ENCODE data around the gene TPM1. TPM values are rescaled to one million over a fixed set of nuclear protein-coding genes. Genes with fewer than 3 reads are reported as not detected.

The TPM1 gene
- total RNA-seq, 2 donors from 2014 or later, result 245 to 363 TPM

DNA sequence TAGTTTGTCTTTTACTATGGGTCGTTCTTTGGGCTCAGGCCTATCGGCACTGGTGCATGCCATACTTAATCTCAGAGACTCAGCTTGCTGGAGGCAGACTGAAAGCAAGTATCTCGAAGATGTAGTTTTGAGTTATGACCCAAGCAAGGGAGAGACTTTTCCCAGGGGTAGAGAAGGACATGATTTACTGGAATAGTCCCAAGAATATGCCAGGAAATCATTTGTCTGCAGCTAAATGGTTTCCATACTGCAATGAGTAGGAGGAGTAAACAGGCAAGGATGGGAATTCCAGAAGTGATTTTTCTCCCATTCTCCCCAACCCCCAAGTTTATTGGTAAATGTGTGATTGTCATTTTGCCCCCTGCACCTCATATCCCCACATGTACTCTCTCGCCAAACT lies 43.7 kb downstream of the TPM1 start:
- Mint-ChIP-seq H3K27ac (peak overlapping the region; percentile 67), H3K27me3 (ENCODE audit: insufficient read depth) (no peaks in the 10 kb centered on the region), H3K4me1 (peaks cover 51% of the 10 kb centered on the region), H3K9me3 (no peaks in the 10 kb centered on the region), H3K4me3 (no peak overlapping the region), H3K36me3 (ENCODE audit: low read depth) (no peaks in the 10 kb centered on the region)
- Histone ChIP-seq H3K36me3 (ENCODE audit: control insufficient read depth, insufficient read depth, low read length) (no peaks in the 10 kb centered on the region), H3K4me1 (ENCODE audit: control insufficient read depth, insufficient read depth, low read length) (peaks cover 2% of the 10 kb centered on the region), H3K27ac (ENCODE audit: low read depth, low read length) (no peak overlapping the region), H3K4me3 (ENCODE audit: low read length) (no peak overlapping the region), H3K9ac (ENCODE audit: extremely low read depth, low read length, poor library complexity, severe bottlenecking) (no peak overlapping the region), H3K9me3 (ENCODE audit: control insufficient read depth, low read length) (no peaks in the 10 kb centered on the region), H3K27me3 (ENCODE audit: control insufficient read depth, insufficient read depth, low read length, poor library complexity, severe bottlenecking) (no peaks in the 10 kb centered on the region)
- DNase-seq, result no peak
- 71 to 96% methylated on average over 1 to 4 of the region's 4 CpGs for WGBS, 2 experiments (ENCODE audit: insufficient coverage in 1 of 2, insufficient read length in 1 of 2)
- TF ChIP-seq, protein P1, sequence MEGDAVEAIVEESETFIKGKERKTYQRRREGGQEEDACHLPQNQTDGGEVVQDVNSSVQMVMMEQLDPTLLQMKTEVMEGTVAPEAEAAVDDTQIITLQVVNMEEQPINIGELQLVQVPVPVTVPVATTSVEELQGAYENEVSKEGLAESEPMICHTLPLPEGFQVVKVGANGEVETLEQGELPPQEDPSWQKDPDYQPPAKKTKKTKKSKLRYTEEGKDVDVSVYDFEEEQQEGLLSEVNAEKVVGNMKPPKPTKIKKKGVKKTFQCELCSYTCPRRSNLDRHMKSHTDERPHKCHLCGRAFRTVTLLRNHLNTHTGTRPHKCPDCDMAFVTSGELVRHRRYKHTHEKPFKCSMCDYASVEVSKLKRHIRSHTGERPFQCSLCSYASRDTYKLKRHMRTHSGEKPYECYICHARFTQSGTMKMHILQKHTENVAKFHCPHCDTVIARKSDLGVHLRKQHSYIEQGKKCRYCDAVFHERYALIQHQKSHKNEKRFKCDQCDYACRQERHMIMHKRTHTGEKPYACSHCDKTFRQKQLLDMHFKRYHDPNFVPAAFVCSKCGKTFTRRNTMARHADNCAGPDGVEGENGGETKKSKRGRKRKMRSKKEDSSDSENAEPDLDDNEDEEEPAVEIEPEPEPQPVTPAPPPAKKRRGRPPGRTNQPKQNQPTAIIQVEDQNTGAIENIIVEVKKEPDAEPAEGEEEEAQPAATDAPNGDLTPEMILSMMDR (conservative IDR thresholded peaks at IDR 0.05), result no peak

- H3K27ac Mint-ChIP-seq, result peak overlapping the region; percentile 67
- H3K36me3 Mint-ChIP-seq (ENCODE audit: low read depth), result no peaks in the 10 kb centered on the region
- H3K27ac ChIP-seq (ENCODE audit: low read depth, low read length), result no peak overlapping the region
- H3K9me3 Mint-ChIP-seq, result no peaks in the 10 kb centered on the region
- no peaks in the 10 kb centered on the region for H3K27me3 ChIP-seq (ENCODE audit: control insufficient read depth, insufficient read depth, low read length, poor library complexity, severe bottlenecking)
- peaks cover 44% of the 10 kb centered on the region for H3K4me1 Mint-ChIP-seq
- TF ChIP-seq, protein P1 (conservative IDR thresholded peaks at IDR 0.05), result no peak
- H3K9me3 ChIP-seq (ENCODE audit: control insufficient read depth, low read length), result no peaks in the 10 kb centered on the region
- no peak overlapping the region for H3K4me3 Mint-ChIP-seq
- H3K9ac ChIP-seq (ENCODE audit: extremely low read depth, low read length, poor library complexity, severe bottlenecking), result no peak overlapping the region
- H3K4me3 ChIP-seq (ENCODE audit: low read length), result no peak overlapping the region
- peaks cover 2% of the 10 kb centered on the region for H3K4me1 ChIP-seq (ENCODE audit: control insufficient read depth, insufficient read depth, low read length)
- no peaks in the 10 kb centered on the region for H3K36me3 ChIP-seq (ENCODE audit: control insufficient read depth, insufficient read depth, low read length)
- DNase-seq, result no peak
- 82 to 84% methylated on average over 2 to 5 of the region's 5 CpGs for WGBS, 2 experiments (ENCODE audit: insufficient coverage in 1 of 2, insufficient read length in 1 of 2)
- no peaks in the 10 kb centered on the region for H3K27me3 Mint-ChIP-seq (ENCODE audit: insufficient read depth)
Measured at GRCh38 chr15:63086947-63087346, 44.4 kb downstream of the TPM1 start.

- Histone ChIP-seq H3K9ac (ENCODE audit: extremely low read depth, low read length, poor library complexity, severe bottlenecking) (no peak overlapping the region), H3K4me3 (ENCODE audit: low read length) (no peak overlapping the region), H3K36me3 (ENCODE audit: control insufficient read depth, insufficient read depth, low read length) (no peaks in the 10 kb centered on the region), H3K27me3 (ENCODE audit: control insufficient read depth, insufficient read depth, low read length, poor library complexity, severe bottlenecking) (no peaks in the 10 kb centered on the region), H3K9me3 (ENCODE audit: control insufficient read depth, low read length) (no peaks in the 10 kb centered on the region), H3K4me1 (ENCODE audit: control insufficient read depth, insufficient read depth, low read length) (peaks cover 2% of the 10 kb centered on the region), H3K27ac (ENCODE audit: low read depth, low read length) (no peak overlapping the region)
- DNase-seq, result no peak
- H3K9me3 Mint-ChIP-seq, result no peaks in the 10 kb centered on the region
- H3K27me3 Mint-ChIP-seq (ENCODE audit: insufficient read depth), result no peaks in the 10 kb centered on the region
- peak overlapping the region; percentile 82 for H3K27ac Mint-ChIP-seq
- WGBS, 2 experiments (ENCODE audit: insufficient coverage in 1 of 2, insufficient read length in 1 of 2), result 50 to 85% methylated on average over 1 to 4 of the region's 6 CpGs
- H3K4me3 Mint-ChIP-seq, result no peak overlapping the region
- TF ChIP-seq, protein P1 (conservative IDR thresholded peaks at IDR 0.05), result no peak
- peaks cover 28% of the 10 kb centered on the region for H3K4me1 Mint-ChIP-seq
- H3K36me3 Mint-ChIP-seq (ENCODE audit: low read depth), result no peaks in the 10 kb centered on the region
Measured at GRCh38 chr15:63088533-63089245, 46.1 kb downstream of the TPM1 start.
